Central memory CD8-positive, alpha-beta T cell (primary cell): ENCODE data around the gene DLX5.
"Not testable (repeated sequence)": the region's sequence is repeated elsewhere in the genome, so short reads cannot be mapped to it uniquely, and the experiment has no call there.

ENCODE experiments used
- ATAC-seq: fragments of 150-1000 bp; cut with Tn5 transposase; replicated peaks from 2 replicates; pipeline ENCODE4 v1.10.0; 2022; ENCODE audit warnings: mild to moderate bottlenecking, moderate FRiP score, moderate number of reproducible peaks; ENCODE audit not compliant: poor library complexity, severe bottlenecking; ENCODE audit errors: extremely low read depth
- DNase-seq, 2 donors: peaks; one replicate each; pipeline ENCODE4 v3.0.0; 2021; ENCODE audit warnings: low spot score in 2 of 2
- H3K27ac Mint-ChIP-seq: one replicate; pipeline ENCODE4 v1.8.0; 2022; ENCODE audit warnings: low read depth, mild to moderate bottlenecking, moderate library complexity, mixed read lengths
- H3K27me3 Mint-ChIP-seq: one replicate; pipeline ENCODE4 v1.8.0; 2022; ENCODE audit warnings: mixed read lengths
- H3K36me3 Mint-ChIP-seq: one replicate; pipeline ENCODE4 v1.8.0; 2022; ENCODE audit warnings: mild to moderate bottlenecking, moderate library complexity, mixed read lengths; ENCODE audit not compliant: insufficient read depth
- H3K4me1 Mint-ChIP-seq: one replicate; pipeline ENCODE4 v1.8.0; 2022; ENCODE audit warnings: mixed read lengths
- H3K4me3 Mint-ChIP-seq: one replicate; pipeline ENCODE4 v1.8.0; 2022; ENCODE audit warnings: mild to moderate bottlenecking, moderate library complexity, mixed read lengths
- H3K9me3 Mint-ChIP-seq: one replicate; pipeline ENCODE4 v1.8.0; 2022; ENCODE audit warnings: mixed read lengths

The DLX5 gene

GRCh38 chr7:97024209-97025129, at the start of gene DLX5:
DLX5 (minus strand) TSS chr7:97024831; CDS start chr7:97024623, 208 bp downstream.
- H3K36me3 Mint-ChIP-seq: peaks cover 2% of the 10 kb centered on the region
- H3K27ac Mint-ChIP-seq: no peak within 1 kb of the TSS
- ATAC-seq (no peak), DNase-seq (no peak)
- no peaks in the 10 kb centered on the region for H3K9me3 Mint-ChIP-seq
- H3K27me3 Mint-ChIP-seq: peaks cover 94% of the 10 kb centered on the region
- peaks cover 35% of the 10 kb centered on the region for H3K4me1 Mint-ChIP-seq
- H3K4me3 Mint-ChIP-seq: peak within 1 kb of the TSS; percentile 31

- not testable (repeated sequence) for ATAC-seq, H3K27ac Mint-ChIP-seq, H3K4me3 Mint-ChIP-seq, H3K36me3 Mint-ChIP-seq, H3K4me1 Mint-ChIP-seq, H3K9me3 Mint-ChIP-seq, DNase-seq
- peaks cover 65% of the 10 kb centered on the region for H3K27me3 Mint-ChIP-seq
Observed at GRCh38 chr7:97072025-97072424, 47.4 kb upstream of the DLX5 start.

- Mint-ChIP-seq H3K9me3 (no peaks in the 10 kb centered on the region), H3K4me3 (no peak overlapping the region), H3K27ac (no peak overlapping the region), H3K4me1 (no peaks in the 10 kb centered on the region), H3K27me3 (peaks cover 24% of the 10 kb centered on the region), H3K36me3 (no peaks in the 10 kb centered on the region)
- ATAC-seq: peak; percentile 43
- DNase-seq: no peak
Observed at GRCh38 chr7:97064972-97065587, 40.4 kb upstream of the DLX5 start.

GRCh38 chr7:97064020-97064419, 39.4 kb upstream of the DLX5 start:
- H3K4me1 Mint-ChIP-seq: no peaks in the 10 kb centered on the region
- H3K9me3 Mint-ChIP-seq: peaks cover 10% of the 10 kb centered on the region
- H3K27ac Mint-ChIP-seq: no peak overlapping the region
- no peak overlapping the region for H3K4me3 Mint-ChIP-seq
- H3K36me3 Mint-ChIP-seq: no peaks in the 10 kb centered on the region
- no peak for DNase-seq
- peaks cover 35% of the 10 kb centered on the region for H3K27me3 Mint-ChIP-seq
- no peak for ATAC-seq

- no peak for ATAC-seq
Observed at GRCh38 chr7:97043281-97043680, 18.6 kb upstream of the DLX5 start.

GRCh38 chr7:97039374-97040065, 14.9 kb upstream of the DLX5 start:
- DNase-seq (no peak), ATAC-seq (no peak)
- Mint-ChIP-seq H3K36me3 (no peaks in the 10 kb centered on the region), H3K27me3 (peaks cover 44% of the 10 kb centered on the region), H3K4me3 (no peak overlapping the region), H3K9me3 (no peaks in the 10 kb centered on the region), H3K27ac (no peak overlapping the region), H3K4me1 (no peaks in the 10 kb centered on the region)

More at GRCh38 chr7:97043281-97043680, 18.6 kb upstream of the DLX5 start:
- Mint-ChIP-seq H3K9me3 (no peaks in the 10 kb centered on the region), H3K27ac (no peak overlapping the region), H3K36me3 (no peaks in the 10 kb centered on the region), H3K4me3 (no peak overlapping the region), H3K4me1 (no peaks in the 10 kb centered on the region), H3K27me3 (peaks cover 61% of the 10 kb centered on the region)
- DNase-seq: no peak

- not testable (repeated sequence) for DNase-seq
Observed at GRCh38 chr7:97034213-97034852, 9.7 kb upstream of the DLX5 start.

GRCh38 chr7:97027427-97028234, 3.0 kb upstream of the DLX5 start:
- Mint-ChIP-seq H3K36me3 (peaks cover 2% of the 10 kb centered on the region), H3K27ac (no peak overlapping the region), H3K27me3 (peaks cover 90% of the 10 kb centered on the region), H3K9me3 (no peaks in the 10 kb centered on the region), H3K4me3 (peak overlapping the region; percentile 59), H3K4me1 (peaks cover 35% of the 10 kb centered on the region)
- DNase-seq: peak; percentile 36 to 42
- ATAC-seq: peak; percentile 61

More at GRCh38 chr7:97034213-97034852, 9.7 kb upstream of the DLX5 start:
- H3K4me3 Mint-ChIP-seq, ATAC-seq, H3K4me1 Mint-ChIP-seq, H3K36me3 Mint-ChIP-seq, H3K27ac Mint-ChIP-seq, H3K9me3 Mint-ChIP-seq: not testable (repeated sequence)
- peaks cover 28% of the 10 kb centered on the region for H3K27me3 Mint-ChIP-seq

- peak overlapping the region; percentile 59 for H3K4me3 Mint-ChIP-seq
- peaks cover 2% of the 10 kb centered on the region for H3K36me3 Mint-ChIP-seq
- H3K9me3 Mint-ChIP-seq: no peaks in the 10 kb centered on the region
- peaks cover 90% of the 10 kb centered on the region for H3K27me3 Mint-ChIP-seq
- DNase-seq (no peak), ATAC-seq (no peak)
- H3K27ac Mint-ChIP-seq: no peak overlapping the region
- H3K4me1 Mint-ChIP-seq: peaks cover 35% of the 10 kb centered on the region
Observed at GRCh38 chr7:97026715-97027426, 2.2 kb upstream of the DLX5 start.

GRCh38 chr7:97025983-97026714, 1.5 kb upstream of the DLX5 start:
- H3K4me3 Mint-ChIP-seq: peak overlapping the region; percentile 34
- peaks cover 2% of the 10 kb centered on the region for H3K36me3 Mint-ChIP-seq
- DNase-seq (no peak), ATAC-seq (no peak)
- H3K27me3 Mint-ChIP-seq: peaks cover 88% of the 10 kb centered on the region
- H3K4me1 Mint-ChIP-seq: peaks cover 35% of the 10 kb centered on the region
- no peaks in the 10 kb centered on the region for H3K9me3 Mint-ChIP-seq
- H3K27ac Mint-ChIP-seq: no peak overlapping the region

GRCh38 chr7:97025130-97025499, 484 bp upstream of the DLX5 start:
- peaks cover 2% of the 10 kb centered on the region for H3K36me3 Mint-ChIP-seq
- no peaks in the 10 kb centered on the region for H3K9me3 Mint-ChIP-seq
- no peak overlapping the region for H3K4me3 Mint-ChIP-seq
- no peak for DNase-seq
- H3K27ac Mint-ChIP-seq: no peak overlapping the region
- H3K4me1 Mint-ChIP-seq: peaks cover 35% of the 10 kb centered on the region
- ATAC-seq: no peak
- peaks cover 91% of the 10 kb centered on the region for H3K27me3 Mint-ChIP-seq
